Choroid plexus epithelial cell (primary cell): ENCODE results near the gene LARGE1.

Experiments
- DNase-seq: peaks from one replicate; pipeline ENCODE4 v3.0.0-alpha.2; 2010; ENCODE audit warnings: low read depth
- H3K4me3 ChIP-seq: 2 replicates; pipeline ENCODE4 v1.5.1; 2011; ENCODE audit warnings: low read depth, mild to moderate bottlenecking, control low read depth, low read length, moderate library complexity
- TF ChIP-seq, protein P1 (sequence below): conservative IDR thresholded peaks from 2 replicates; pipeline ENCODE4 v1.5.1; 2011; ENCODE audit warnings: low read depth, mild to moderate bottlenecking, control low read depth, inconsistent platforms, low read length, moderate library complexity

The LARGE1 gene

DNA sequence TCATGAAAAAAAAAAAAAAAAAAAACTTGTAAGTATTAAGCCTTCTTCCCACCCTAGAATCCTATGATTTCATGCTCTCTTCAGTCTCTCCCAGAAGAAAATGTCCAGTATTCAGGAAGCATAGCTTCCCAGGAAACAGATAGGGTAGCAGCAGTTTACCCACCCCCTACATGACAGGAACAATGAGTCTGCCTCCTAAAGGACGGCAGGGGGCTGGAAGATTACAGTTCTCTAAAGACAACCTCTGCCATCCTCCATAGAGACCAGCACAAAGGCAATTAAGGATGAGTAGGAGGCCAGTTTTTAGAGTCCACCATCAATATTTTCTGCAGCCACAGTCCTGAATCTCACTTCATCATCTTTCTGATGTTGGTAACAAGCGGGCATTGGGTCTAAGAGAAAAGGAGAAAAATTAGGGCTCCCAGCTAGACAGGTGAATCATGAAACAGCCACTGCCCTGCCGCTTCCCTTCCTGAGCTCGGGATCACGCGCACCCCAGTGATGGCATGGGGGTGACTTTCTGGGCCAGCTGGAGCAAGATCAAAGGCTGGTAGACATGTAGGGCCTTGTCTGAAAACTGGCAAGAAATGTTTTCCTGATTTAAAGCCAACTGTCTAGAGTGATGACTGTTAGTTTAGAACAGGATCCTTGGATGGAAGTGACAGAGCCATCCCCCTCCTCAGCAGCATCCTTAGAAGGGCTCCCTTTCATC, 322.8 kb downstream of the LARGE1 start:
- H3K4me3 ChIP-seq, result no peak overlapping the region
- DNase-seq, result no peak
- TF ChIP-seq, protein P1, sequence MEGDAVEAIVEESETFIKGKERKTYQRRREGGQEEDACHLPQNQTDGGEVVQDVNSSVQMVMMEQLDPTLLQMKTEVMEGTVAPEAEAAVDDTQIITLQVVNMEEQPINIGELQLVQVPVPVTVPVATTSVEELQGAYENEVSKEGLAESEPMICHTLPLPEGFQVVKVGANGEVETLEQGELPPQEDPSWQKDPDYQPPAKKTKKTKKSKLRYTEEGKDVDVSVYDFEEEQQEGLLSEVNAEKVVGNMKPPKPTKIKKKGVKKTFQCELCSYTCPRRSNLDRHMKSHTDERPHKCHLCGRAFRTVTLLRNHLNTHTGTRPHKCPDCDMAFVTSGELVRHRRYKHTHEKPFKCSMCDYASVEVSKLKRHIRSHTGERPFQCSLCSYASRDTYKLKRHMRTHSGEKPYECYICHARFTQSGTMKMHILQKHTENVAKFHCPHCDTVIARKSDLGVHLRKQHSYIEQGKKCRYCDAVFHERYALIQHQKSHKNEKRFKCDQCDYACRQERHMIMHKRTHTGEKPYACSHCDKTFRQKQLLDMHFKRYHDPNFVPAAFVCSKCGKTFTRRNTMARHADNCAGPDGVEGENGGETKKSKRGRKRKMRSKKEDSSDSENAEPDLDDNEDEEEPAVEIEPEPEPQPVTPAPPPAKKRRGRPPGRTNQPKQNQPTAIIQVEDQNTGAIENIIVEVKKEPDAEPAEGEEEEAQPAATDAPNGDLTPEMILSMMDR, result no peak

DNA sequence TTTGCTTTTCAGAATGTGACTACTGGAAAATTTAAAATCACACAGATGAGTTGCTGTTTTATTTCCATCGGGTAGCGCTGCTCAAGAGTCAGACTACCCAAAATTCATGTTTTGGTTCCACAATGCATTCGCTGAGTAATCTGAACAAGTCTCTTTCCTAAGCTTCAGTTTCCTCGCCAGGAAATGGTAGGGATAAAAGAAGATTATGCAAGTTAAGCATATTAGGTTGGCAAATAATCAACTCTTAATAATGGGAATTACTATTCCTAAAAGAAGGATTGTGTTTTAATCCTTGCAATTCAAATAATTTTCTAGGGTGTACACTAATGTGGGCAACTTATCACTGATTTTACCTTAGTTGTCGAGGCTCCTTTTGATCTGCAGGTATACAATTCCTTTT, 326.5 kb downstream of the LARGE1 start:
- H3K4me3 ChIP-seq, result no peak overlapping the region
- no peak for DNase-seq
- TF ChIP-seq, protein P1, result no peak

DNA sequence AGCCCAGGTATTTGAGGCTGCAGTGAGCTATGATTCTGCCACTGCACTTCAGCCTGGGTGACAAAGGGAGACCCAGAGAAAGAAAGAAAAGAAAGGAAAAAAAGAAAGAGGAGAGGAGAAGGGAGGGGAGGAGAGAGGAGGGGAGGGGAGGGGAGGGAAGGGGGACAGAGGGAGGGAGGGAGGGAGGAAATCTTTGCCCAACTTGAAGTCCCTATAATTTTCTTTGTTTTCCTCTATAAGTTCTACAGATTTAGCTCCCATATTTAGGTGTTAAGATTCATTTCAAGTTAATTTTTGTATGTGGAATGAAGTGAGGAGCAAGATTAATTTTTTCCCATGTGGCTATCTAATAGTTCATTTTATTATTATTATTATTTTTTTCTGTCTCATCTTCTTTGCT, 328.3 kb downstream of the LARGE1 start:
- TF ChIP-seq, protein P1, result no peak
- H3K4me3 ChIP-seq, result no peak overlapping the region
- no peak for DNase-seq

DNA sequence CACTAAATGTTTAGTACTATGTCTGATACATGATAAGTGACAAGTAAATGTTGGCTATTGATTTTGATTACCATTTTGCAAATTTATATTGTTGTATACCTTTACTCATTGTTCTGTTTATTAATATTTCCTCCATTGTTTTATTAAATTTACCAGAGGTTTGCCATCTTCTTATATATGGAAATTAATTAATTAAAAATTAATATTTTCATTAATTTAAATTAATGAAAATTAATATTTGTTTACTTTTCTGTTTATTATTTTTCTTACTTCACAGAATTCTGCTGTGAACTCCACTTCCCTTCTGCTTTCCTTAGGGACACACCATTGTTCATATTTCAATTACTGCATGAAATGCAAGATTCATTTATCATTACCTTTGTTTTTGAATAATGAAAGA, 331.0 kb downstream of the LARGE1 start:
- TF ChIP-seq, protein P1, result no peak
- DNase-seq, result no peak
- no peak overlapping the region for H3K4me3 ChIP-seq

DNA sequence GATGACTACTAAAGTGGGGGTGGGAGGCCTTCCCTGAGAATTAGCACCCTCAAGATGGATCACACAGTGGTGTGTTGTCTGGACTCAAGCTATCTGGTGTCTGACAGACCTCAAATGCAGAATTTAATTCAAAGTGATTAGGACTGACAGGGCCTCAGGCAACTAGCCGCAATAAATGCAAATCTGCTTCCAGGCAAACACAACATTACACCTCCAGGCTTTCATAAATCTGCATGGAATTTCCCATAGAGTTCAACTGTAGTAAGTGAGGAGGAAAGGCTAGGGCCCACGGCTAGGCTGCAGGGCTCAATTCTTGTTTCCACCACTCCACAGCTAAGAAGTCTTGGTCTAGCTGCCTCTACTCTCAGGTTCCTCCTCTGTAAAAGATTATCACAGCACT, 331.4 kb downstream of the LARGE1 start:
- H3K4me3 ChIP-seq, result no peak overlapping the region
- TF ChIP-seq, protein P1, result no peak
- no peak for DNase-seq

DNA sequence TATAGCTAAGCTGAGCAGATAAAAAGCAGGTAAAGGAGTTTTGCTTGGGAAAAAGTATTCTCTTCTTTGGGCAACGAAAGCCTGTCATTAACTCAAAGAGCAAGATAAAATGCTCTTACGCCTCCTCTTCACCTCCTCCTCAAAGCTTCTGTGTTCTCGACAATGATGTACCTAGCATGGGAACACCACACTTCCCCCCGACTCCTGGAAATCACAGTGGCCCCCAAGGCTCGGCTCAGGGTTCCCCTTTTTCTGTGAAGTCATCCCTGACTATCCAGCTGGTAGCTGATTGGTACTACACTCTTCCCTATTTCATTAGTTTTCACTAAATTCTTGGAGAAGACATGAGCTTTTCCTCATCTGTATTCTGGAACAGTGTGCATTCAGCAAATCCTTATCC, 336.1 kb downstream of the LARGE1 start:
- TF ChIP-seq, protein P1, result no peak
- DNase-seq, result no peak

DNA sequence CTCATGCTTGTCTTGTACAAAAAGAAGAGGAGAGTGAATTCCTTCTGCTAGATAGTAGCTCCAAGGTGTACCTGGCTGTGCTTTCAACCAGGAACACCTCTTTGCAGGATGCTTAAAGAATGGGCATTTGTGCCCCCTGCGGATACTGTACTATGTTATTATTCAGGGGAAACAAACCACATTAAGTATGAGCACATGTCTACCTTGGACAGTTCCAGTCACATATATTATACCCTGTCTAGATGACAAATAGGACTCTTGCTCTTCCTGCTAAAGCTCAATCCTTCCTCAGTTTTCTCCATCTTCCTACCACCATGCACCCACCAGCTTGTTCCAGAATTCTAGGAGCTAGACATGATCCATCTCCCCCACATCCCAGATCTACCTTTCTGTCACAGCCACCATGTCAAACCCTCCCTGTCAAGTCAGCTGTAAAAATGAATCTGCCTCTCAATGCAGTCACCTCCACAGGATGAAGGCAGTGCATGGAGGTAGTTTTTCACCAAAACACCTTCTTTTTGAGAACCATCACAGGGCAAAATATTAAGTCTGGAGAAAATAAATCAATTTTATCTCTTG, 337.4 kb downstream of the LARGE1 start:
- TF ChIP-seq, protein P1, result no peak
- DNase-seq, result no peak
- H3K4me3 ChIP-seq, result no peak overlapping the region

More for the DNA sequence above, 336.1 kb downstream of the LARGE1 start:
- H3K4me3 ChIP-seq, result no peak overlapping the region
